Body of pancreas (tissue), 4 donors: ENCODE results near the gene ELAC2.

ENCODE experiments used
- CTCF ChIP-seq, 7 experiments: fragments of 450-650 bp in 4 of 7; fragments of 200-600 bp in 3 of 7; sonication (generic) in 3 of 7; IDR thresholded peaks; one replicate each; pipeline ENCODE4 v1.5.1; 2016 to 2019; ENCODE audit warnings: antibody characterized with exemption in 7 of 7
- POLR2A ChIP-seq, 3 donors: fragments of 450-650 bp; IDR thresholded peaks; one replicate each; pipeline ENCODE4 v1.6.1; 2016; ENCODE audit warnings: antibody characterized with exemption in 3 of 3, mild to moderate bottlenecking in 2 of 3

DNA sequence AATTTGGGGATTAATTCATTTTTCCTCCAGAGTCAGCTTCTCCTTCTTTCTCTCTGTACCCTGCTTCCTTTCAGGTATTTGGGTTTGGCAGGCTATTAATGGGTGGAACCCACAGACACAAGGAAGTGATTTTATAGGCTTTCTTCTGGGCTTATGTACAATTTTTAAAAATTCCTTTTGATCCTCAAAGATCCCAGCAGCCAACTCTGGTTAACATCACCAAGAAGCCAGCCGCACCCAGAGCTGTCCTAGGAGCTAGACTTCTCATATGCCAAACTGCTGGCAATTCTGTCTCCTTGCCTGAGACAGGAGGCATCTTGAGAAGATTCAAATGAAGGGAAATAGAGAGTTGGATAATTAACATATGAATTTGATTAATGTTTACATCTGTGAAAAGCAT, 47.2 kb upstream of the ELAC2 start:
- TF ChIP-seq CTCF (IDR thresholded peaks at IDR 0.05): no peak
- TF ChIP-seq POLR2A (IDR thresholded peaks at IDR 0.05): no peak
